Esophagus squamous epithelium (tissue), 5 donors: ENCODE measurements around the gene DNASE2. TPM values are rescaled to one million over a fixed set of nuclear protein-coding genes. Genes with fewer than 3 reads are reported as not detected.

ENCODE experiments used
- DNase-seq: peaks from one replicate; lab custom pipeline; 2025; lab: John Stamatoyannopoulos, UW
- H3K27ac ChIP-seq, 4 donors: fragments of 200-600 bp; sonication (generic); one replicate each; pipeline ENCODE4 v1.5.1; 2016 to 2019; ENCODE audit warnings: mild to moderate bottlenecking in 1 of 4
- H3K27me3 ChIP-seq, 4 donors: fragments of 200-600 bp; sonication (generic); 1 replicate in 3 of 4; 2 replicates in 1 of 4; pipeline versions ENCODE4 v1.5.1 to v1.6.0; 2017 to 2021; ENCODE audit warnings: antibody characterized with exemption in 1 of 4
- H3K36me3 ChIP-seq, 3 donors: fragments of 200-600 bp; sonication (generic); one replicate each; pipeline ENCODE4 v1.5.1; 2016 to 2019
- H3K4me1 ChIP-seq, 3 donors: fragments of 200-600 bp; sonication (generic); one replicate each; pipeline ENCODE4 v1.5.1; 2017 to 2019
- H3K4me3 ChIP-seq, 4 donors: fragments of 200-600 bp; sonication (generic); 1 replicate in 3 of 4; 2 replicates in 1 of 4; pipeline ENCODE4 v1.5.1; 2016 to 2019; ENCODE audit warnings: mild to moderate bottlenecking in 2 of 4, moderate library complexity in 1 of 4
- H3K9me3 ChIP-seq, 3 donors: fragments of 200-600 bp; sonication (generic); one replicate each; pipeline ENCODE4 v1.5.1; 2016 to 2019
- CTCF ChIP-seq, 6 experiments: fragments of 450-650 bp in 4 of 6; fragments of 200-600 bp in 2 of 6; sonication (generic) in 2 of 6; IDR thresholded peaks; one replicate each; pipeline ENCODE4 v1.5.1; 2016 to 2019; ENCODE audit warnings: antibody characterized with exemption in 6 of 6, mild to moderate bottlenecking in 4 of 6, moderate library complexity in 4 of 6
- POLR2A ChIP-seq, 4 donors: fragments of 450-650 bp; IDR thresholded peaks; one replicate each; pipeline ENCODE4 v1.6.1; 2017; ENCODE audit warnings: antibody characterized with exemption in 4 of 4, mild to moderate bottlenecking in 4 of 4, moderate library complexity in 3 of 4
- WGBS, 2 donors: methylation state at CpG; one replicate each; pipeline ENCODE4 v1.1.5; 2018; 5-methylcytosine and 5-hydroxymethylcytosine counted together
- intact Hi-C: fragments of 100-400 bp; cut with DNase I; formaldehyde crosslinking; loops from one replicate; pipeline ENCODE4 v1.15.0; 2022
- small RNA-seq, 4 donors: library from RNA; depleted of rRNA; stranded (forward); fragments of <200 nt; gene quantifications; one replicate each; pipeline ENCODE3, GENCODE V24; 2016
- total RNA-seq, 4 donors: library from RNA; depleted of rRNA; stranded (reverse); fragments of >200 nt; gene quantifications; one replicate each; pipeline ENCODE4 v1.1.0, GENCODE V29; 2016
- donor health status: DM: yes; HTN: yes; CAD: no.

Gene DNASE2
- total RNA-seq, 4 donors from 2014 or later, result 12.3 to 27.9 (median 20.4) TPM

DNA sequence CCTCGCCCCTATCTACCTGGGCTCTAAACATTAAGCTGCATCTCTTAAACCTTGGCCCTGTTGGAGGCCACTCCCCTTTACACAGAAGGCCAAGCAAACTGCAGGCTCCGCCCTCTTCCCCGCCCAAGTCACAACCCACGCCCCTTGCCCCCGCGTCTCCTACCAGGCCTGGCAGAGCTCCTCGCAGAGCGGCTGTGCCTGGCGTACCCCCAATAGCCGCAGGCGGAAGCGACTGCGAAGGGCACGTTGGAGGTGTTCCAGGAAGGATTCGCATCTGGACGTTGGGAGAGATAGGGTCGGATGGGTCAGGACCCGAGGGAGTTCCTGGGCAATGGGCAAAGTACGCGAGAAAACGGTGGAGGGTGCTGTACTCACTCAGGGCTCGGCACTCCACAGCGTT lies 52.8 kb downstream of the DNASE2 start:
- H3K36me3 ChIP-seq, result no peaks in the 10 kb centered on the region
- WGBS, 2 donors, result 15% methylated on average over 3 to 11 of the region's 23 CpGs
- H3K4me1 ChIP-seq, result peaks cover 5 to 34% (median 19%) of the 10 kb centered on the region in 3 donors
- DNase-seq, result no peak
- H3K27me3 ChIP-seq, result peaks cover 4 to 100% (median 17%) of the 10 kb centered on the region in 4 donors
- TF ChIP-seq CTCF (IDR thresholded peaks at IDR 0.05) (no peak), POLR2A (IDR thresholded peaks at IDR 0.05) (no peak)
- no peaks in the 10 kb centered on the region for H3K9me3 ChIP-seq
- intact Hi-C loops, result no loop called here
- H3K4me3 ChIP-seq, result no peak overlapping the region
- H3K27ac ChIP-seq, result no peak overlapping the region

- Histone ChIP-seq H3K27me3 (peaks cover 0 to 71% (median 8%) of the 10 kb centered on the region in 4 donors), H3K36me3 (no peaks in the 10 kb centered on the region), H3K4me1 (peaks cover 5 to 20% (median 11%) of the 10 kb centered on the region in 3 donors), H3K9me3 (no peaks in the 10 kb centered on the region), H3K27ac (no peak overlapping the region), H3K4me3 (peak overlapping the region in 1 of 4 donors; percentile 34)
- no peak for DNase-seq
- TF ChIP-seq CTCF (IDR thresholded peaks at IDR 0.05) (peak in 1 of 6 experiments; percentile 17), POLR2A (IDR thresholded peaks at IDR 0.05) (no peak)
- 7 to 14% methylated on average over 29 to 32 of the region's 46 CpGs for WGBS, 2 donors
- intact Hi-C loops, result no loop called here
Observed at GRCh38 chr19:12825254-12826131, 55.8 kb downstream of the DNASE2 start.

Small RNA genes lying within 50 kb of the gene (small RNA-seq; reads per million reads assigned to genes)
- gene MIR5695, result 0 to 0.21 (median 0.07) reads per million in 4 donors
- 0 reads per million in 4 donors for gene MIR6794

Other genes starting within 250 kb of the DNASE2 start
- gene MAN2B1, start 214.7 kb downstream of the DNASE2 start, total RNA-seq, result 10 to 100 TPM; 25.5 to 55.5 (median 39.4) TPM
- 10 to 100 TPM in 1 of 4 donors, 1 to 10 TPM in 3; 4.0 to 16.7 (median 5.8) TPM for gene WDR83, start 214.6 kb downstream of the DNASE2 start, total RNA-seq
- gene DHPS, start 199.6 kb downstream of the DNASE2 start, total RNA-seq, result 10 to 100 TPM; 45.3 to 93.5 (median 51.5) TPM
- not detected for gene GNG14, start 193.5 kb downstream of the DNASE2 start, total RNA-seq
- 10 to 100 TPM in 3 of 4 donors, 1 to 10 TPM in 1; 9.6 to 13.4 (median 11.9) TPM for gene FBXW9, start 184.8 kb downstream of the DNASE2 start, total RNA-seq
- 10 to 100 TPM; 25.5 to 57.8 (median 43.5) TPM for gene TNPO2, start 157.5 kb downstream of the DNASE2 start, total RNA-seq
- gene TRIR, start 146.8 kb downstream of the DNASE2 start, total RNA-seq, result 100 to 1,000 TPM; 258 to 302 (median 280) TPM
- gene GET3, start 144.0 kb downstream of the DNASE2 start, total RNA-seq, result 10 to 100 TPM; 36.8 to 69.9 (median 51.2) TPM
- 1 to 10 TPM in 1 of 4 donors, under 1 TPM in 1, not detected in 2; 0.27 to 1.3 TPM for gene BEST2, start 129.7 kb downstream of the DNASE2 start, total RNA-seq
- 10 to 100 TPM; 41.4 to 76.5 (median 61.6) TPM for gene HOOK2, start 105.9 kb downstream of the DNASE2 start, total RNA-seq
- 100 to 1,000 TPM; 260 to 945 (median 388) TPM for gene JUNB, start 90.0 kb downstream of the DNASE2 start, total RNA-seq
- 100 to 1,000 TPM; 211 to 436 (median 345) TPM for gene PRDX2, start 79.6 kb downstream of the DNASE2 start, total RNA-seq
- gene THSD8, start 79.4 kb downstream of the DNASE2 start, total RNA-seq, result not detected
- 10 to 100 TPM in 3 of 4 donors, 1 to 10 TPM in 1; 7.1 to 19.2 (median 14.9) TPM for gene RNASEH2A, start 74.9 kb downstream of the DNASE2 start, total RNA-seq
- gene RTBDN, start 46.9 kb downstream of the DNASE2 start, total RNA-seq, result not detected
- under 1 TPM in 1 of 4 donors, not detected in 3; 0.42 TPM for gene MAST1, start 42.9 kb downstream of the DNASE2 start, total RNA-seq
- not detected for gene KLF1, start 5.8 kb upstream of the DNASE2 start, total RNA-seq
- gene GCDH, start 9.7 kb upstream of the DNASE2 start, total RNA-seq, result 10 to 100 TPM; 20.9 to 44.1 (median 34.9) TPM
- 1 to 10 TPM in 1 of 4 donors, not detected in 3; 2.2 TPM for gene SYCE2, start 37.8 kb upstream of the DNASE2 start, total RNA-seq
- 10 to 100 TPM; 47.7 to 53.8 (median 51.0) TPM for gene FARSA, start 52.3 kb upstream of the DNASE2 start, total RNA-seq
- 100 to 1,000 TPM; 262 to 577 (median 513) TPM for gene CALR, start 57.2 kb upstream of the DNASE2 start, total RNA-seq
- gene RAD23A, start 64.4 kb upstream of the DNASE2 start, total RNA-seq, result 10 to 100 TPM; 67.7 to 87.4 (median 82.4) TPM
- gene GADD45GIP1, start 75.8 kb upstream of the DNASE2 start, total RNA-seq, result 10 to 100 TPM; 34.4 to 59.7 (median 44.9) TPM
- not detected for gene DAND5, start 88.1 kb upstream of the DNASE2 start, total RNA-seq
- gene NFIX, start 114.0 kb upstream of the DNASE2 start, total RNA-seq, result 10 to 100 TPM; 32.3 to 81.2 (median 51.6) TPM
- 10 to 100 TPM in 1 of 4 donors, 1 to 10 TPM in 3; 2.1 to 13.0 (median 3.9) TPM for gene LYL1, start 221.4 kb upstream of the DNASE2 start, total RNA-seq
- gene TRMT1, start 235.3 kb upstream of the DNASE2 start, total RNA-seq, result 10 to 100 TPM; 19.4 to 42.5 (median 29.0) TPM
- gene NACC1, start 236.8 kb upstream of the DNASE2 start, total RNA-seq, result 10 to 100 TPM; 26.7 to 45.5 (median 37.1) TPM